ENCODE data around the gene CLSTN2.

Gene CLSTN2

DNA sequence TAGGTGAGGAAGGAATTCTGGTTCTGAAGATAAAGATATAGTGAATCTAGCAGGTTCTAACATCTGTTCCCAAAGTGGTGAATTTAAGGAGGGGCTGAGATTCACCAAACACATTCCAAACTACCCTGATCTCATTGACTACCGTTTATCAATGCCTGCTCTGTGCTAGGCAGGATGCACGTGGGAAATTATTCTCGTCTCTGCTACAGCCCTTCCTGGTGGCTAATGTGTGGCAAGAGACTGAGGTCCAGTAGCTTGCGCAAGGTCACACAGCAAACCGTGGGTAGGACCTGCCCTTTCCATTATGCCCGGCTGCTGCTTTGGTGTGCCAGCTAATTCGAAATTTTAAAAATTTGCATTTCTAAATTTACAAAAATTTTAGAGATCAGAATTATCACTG, 533.4 kb downstream of the CLSTN2 start:
- no peak for DNase-seq

DNA sequence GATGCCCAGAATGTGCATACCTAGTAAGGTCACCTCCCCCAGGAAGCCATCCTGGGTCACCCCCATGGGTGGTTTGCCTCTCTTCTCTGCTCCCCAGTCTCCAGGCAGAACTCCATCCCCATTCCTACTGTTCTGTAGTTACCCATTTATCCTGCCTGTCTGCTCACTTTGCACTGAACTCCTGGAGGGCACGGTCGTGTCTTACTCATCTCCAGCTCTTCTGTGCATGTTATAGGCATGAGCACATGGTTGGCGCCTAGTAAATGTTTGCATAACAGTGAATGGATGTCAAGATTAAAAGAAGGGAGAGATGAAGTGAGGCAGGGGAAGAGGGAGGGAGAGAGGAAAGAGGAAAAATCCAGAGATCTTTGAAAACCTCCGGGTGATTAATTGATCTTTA, 534.5 kb downstream of the CLSTN2 start:
- no peak for DNase-seq

DNA sequence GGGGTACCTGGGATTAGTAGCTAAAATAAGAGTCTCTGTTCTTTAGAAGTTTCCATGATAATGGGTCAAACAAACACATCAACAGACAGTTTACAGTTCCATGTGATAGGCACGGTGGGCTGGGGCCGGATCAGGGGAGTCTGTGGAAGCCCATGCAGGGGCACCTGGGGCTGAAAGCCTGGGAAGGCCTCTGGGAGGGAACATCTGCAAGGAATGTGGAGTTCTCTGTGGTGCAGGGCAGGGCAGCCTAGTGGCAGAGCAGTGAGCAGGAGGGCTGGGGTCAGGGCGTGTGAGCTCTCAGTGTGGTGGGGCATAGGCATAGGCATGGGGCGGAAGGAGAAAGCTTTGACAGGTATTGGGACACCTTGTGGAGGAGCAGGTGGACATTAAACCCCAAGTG, 535.2 kb downstream of the CLSTN2 start:
- no peak for DNase-seq

DNA sequence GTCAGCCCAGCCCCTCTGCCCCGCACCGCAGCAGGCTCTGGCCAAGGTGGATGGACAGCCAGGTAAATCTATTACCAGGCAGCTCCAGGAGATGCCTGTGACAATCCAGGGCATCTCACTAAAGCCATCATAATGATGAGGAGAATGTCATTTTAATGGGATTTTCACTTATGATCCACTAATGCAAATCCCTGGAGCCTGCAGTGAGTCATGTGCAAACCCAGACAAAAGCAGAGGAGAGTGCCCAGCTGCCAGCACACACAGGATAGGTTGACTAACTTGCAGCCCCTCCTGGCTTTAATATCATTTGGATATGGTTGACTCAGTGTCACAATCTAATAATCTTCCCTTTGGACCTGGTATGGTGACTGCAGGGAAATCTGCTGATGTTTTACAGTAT, 536.0 kb downstream of the CLSTN2 start:
- no peak for DNase-seq

DNA sequence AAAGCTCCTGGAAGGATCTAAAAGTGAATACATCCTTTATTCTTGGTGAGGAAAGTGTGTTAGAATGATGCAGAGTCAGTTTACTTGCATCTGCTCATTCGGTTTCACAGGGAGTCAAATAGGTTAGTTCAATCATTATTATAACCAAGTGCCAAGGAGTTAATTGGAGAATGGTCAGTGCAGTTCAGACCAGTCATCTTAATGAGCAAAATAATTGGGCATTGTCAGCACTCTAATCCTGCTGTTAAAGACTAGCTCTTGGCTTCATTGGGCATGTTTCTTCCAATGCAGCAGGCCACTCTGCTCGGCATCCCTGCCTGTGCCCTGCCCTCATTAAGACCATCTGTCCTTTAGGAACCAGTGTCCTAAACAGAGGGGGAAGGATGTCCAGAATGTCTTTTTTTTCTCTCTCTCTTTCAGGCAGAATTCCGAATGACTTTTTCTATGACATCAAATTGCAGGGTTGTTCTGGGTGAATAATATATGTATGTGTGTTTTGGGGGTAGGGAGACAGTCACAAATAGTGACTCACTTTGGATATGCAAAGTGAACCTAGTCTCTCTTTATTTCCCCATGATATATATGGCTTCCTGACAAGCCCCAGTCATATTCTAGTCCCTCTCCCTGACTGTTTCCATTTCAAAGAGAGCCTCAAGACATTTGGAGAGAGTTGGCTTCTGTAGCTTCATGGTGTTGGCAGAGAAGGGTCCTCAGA, 537.5 kb downstream of the CLSTN2 start:
- DNase-seq: no peak

DNA sequence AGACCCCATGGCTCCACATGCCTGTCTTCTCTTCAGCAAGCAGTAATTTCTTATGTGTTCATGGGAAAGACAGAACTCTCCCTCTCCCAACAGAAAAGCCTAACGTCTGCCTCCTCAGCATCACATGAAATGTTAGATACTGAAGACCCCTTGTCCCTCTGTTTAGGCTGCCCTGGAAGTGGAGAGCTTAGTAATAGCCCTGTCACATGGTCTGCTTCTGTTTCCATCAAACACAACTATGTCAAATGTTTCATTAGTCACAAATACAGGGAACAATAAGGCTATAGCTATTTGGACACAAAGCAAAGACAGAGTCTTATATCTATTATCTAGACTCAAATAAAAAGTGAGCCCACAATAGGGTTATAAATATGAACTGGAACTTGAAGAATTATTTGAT, 552.6 kb downstream of the CLSTN2 start:
- no peak for DNase-seq

DNA sequence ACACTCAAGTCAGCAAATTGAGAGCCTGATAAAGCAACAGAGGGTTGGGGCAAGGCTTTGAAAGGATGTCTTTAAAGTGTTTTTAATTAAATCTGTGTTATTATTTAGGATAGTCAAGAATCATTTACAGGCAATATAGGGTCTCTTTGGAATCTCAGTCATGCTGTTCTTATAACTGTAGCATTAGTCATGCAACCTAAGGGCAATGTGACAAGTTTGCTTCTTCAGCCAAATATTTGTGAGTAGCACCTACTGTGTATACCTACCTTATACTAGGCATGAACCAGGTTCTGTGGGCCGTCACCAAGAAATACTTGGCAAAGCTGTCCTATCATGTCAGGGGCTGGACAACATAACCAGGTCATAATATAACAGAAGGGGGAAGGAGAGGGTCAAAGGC, 558.3 kb downstream of the CLSTN2 start:
- DNase-seq: no peak

DNA sequence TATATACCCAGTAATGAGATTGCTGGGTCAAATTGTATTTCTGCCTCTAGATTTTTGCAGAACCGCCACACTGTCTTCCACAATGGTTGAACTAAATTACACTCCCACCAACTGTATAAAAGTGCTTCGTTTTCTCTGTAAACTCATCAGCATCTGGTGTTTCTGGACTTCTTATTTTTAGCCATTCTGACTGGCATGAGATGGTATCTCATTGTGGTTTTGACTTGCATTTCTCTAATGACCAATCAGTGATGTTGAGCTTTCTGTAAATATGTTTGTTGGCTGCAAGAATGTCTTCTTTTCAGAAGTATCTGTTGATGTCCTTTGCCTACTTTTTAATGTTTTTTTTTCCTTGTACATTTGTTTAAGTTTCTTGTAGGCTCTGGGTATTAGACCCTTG, 560.0 kb downstream of the CLSTN2 start:
- DNase-seq: no peak

DNA sequence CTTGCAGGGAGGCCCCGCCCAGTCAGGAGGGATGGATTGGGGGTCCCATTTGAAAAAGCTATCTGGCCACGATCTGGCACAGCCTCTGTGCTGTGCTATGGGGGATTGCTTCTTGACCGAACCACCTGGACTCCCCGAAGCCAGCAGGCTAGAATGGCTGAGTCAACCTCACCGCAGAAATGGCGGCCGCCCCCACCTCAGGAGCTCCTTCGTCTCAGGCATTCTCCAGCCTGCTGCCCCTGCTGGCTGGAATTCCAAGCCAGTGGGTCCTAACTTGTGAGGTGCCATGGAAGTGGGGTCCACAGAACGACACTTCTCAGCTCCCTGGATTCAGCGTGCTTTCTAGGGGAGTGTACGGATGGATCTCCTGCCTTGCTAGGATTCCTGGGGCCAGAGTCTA, 562.3 kb downstream of the CLSTN2 start:
- DNase-seq: no peak

DNA sequence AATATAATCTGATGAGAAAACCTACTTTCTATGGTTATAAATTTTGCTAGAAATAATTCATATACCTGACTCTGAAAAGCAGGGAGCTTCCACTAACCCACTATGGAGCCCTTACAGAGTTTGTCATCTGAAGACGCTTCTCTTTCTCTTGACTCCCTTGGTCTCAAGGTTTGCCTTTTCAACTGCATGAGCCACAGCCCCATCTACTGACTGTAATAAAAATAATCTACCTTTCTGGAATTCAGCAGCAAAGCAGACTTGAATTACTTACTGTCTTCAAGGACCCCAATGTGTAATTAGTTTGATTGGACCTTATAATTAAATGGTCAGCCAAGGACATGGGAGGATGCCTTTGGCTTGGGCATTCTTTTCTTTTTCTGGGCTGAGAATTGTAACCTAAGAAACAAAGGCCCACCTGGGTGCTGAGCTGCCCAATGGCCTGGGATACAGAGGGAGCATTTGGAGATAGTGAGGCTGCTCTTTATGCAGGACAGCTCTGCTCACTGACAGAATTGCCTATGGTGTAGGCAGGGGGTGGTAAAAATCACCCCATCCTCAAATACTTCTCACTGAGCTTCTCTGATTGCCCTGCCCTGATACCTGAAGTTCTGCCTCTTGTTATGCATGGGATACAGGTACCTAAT, 564.3 kb downstream of the CLSTN2 start:
- peak; percentile 52 for DNase-seq

DNA sequence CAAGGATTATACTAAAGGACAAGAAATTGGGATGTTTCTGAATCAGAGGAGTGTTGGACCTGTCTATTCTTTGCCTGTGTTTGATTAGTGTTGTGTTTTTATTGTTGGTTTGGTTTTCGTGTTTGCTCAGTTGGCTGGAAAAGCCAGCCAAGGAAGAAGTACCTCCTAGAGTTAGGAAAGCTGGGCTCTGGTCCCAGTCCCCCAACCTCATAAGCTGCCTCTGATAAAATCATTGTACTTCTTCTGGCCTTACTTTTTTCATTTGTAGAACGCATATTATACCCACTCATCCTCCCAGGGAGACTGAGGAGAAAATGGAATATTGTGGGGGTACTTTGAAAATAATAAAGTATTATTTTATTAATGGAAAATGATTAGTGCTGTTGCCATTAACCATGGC, 565.5 kb downstream of the CLSTN2 start:
- peak; percentile 49 for DNase-seq

DNA sequence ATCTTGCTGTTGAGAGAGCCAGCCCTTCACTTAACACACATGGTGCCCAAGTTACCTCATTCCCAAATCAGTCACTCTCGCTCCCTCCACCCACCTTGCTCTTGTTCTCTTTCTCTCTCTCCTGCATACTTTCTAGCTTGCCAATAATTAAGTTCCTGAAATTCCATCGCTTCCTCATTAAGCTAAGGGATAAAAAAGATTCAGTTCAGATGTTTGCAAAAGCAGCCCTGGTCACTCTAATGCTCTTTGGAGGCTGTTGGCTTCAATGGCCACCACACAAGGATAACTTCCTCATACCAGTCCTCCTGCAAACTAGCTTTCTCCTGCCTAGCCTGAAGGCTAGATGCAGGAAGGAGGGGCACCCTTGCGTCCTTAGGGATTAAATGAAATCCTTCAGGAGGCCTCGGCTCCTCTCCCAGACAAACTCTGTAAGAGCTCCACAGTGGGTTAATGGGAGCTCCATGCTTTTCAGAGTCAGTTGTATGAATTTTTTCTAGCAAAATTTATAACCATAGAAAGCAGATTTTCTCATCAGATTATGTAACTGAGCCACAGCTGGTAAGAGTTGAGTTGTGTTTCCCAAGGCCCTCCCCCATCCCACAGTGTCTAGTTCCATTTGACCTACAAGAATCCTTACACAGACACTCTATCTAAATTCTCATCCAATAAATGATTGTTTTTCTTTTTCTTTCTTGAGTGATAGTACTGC, 566.2 kb downstream of the CLSTN2 start:
- DNase-seq: no peak

DNA sequence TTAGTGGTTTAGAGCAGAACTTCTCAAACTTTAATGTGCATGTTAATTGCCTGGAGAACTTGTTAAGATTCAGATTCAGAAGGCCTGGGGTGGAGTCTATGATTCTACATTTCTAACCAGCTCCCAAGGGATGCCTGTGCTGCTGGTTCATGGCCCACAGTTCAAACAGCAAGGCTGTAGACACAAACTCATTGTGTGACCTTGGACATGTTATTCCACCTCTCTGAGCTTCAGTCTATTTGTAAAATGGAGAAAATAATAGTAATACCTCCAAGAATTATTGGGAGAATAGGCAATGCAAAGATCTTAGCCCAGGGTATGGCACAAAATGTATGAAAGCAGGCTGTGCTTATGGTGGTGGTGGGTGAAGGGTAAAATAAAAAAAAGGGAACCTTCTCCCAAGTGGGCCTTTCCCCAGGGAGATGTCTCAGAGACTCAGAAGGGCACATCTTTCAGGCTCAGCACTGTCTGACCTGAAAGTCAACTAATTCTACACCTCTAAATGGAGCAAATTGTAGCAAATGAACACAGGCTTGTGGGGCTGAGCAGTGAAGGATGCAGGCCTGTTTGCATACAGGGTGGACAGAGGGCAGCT, 566.9 kb downstream of the CLSTN2 start:
- DNase-seq: no peak

DNA sequence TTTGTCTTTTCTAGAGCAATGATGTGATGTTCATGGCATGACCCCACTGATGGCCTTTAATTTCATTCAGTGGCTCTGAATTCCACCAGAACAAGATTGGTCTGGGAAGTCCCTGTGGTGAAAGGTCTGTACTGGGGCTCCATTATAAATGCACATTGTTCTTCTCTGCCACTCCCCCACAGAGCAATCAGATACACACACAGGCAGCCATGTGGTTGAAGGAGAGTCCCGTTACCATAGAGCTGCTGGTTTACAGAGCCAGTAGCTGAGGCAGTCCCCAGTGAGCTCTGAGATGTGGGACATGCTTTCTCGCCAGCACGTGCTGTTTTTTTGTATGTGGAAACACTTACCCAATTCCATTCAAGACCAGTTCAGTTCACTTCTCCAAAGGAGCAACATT, 570.2 kb downstream of the CLSTN2 start:
- DNase-seq: peak; percentile 16

DNA sequence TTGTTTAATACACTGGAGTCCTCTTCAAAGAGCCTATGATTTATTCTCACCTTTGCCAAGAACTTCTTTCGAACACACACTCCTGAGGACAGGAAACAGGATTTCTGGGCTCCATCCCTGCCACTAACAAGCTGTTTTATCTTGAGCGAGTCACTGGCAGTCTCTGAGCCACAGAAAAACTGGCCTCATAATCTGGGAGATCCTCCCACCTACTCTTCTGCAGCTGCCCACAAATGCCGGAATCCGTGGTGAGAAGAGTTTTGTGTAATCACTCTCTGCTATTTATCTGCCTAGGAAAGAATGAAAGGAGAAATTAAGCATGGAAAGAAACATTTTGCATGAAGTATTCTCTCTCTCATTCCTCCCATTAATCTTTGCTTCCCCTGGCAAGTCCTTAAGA, 570.9 kb downstream of the CLSTN2 start:
- no peak for DNase-seq

DNA sequence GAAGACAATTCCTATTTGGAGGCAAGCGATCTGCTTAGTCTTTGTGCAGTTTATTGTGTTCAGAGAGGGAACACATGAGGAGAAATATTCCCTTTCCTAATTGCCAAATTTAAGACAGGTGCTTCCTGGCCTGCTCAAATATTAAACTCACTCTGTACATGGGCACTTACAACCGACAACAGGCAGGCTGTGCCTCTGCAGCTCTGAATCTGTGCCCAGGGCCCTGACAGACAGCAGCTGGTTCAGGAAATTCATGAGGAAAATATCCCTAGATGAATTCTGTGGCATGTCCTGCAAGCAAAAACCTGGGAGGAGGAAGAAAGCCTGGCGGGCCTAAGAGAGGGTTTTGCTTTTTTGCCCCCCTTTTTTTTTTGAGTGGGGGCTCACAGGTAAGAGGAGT, 573.6 kb downstream of the CLSTN2 start:
- peak; percentile 35 for DNase-seq

DNA sequence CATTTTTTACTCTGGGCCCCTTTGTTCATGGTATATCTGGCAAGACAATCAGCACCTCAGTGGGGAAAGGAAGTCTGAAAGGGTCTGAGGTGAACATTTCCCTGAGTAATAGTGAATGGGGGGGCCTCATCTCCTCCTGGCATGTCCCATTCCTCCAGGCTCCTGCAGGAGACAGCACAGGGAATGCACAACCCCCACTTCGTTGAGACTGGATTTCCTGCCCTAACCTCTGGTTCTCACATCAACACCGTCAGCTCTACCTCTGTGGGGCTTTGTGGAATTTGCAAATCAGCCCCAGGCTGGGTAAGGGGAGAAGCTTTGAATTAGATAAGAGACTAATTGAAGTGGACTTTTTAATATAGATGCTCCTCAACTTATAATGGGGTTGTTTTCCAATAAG, 574.5 kb downstream of the CLSTN2 start:
- no peak for DNase-seq

DNA sequence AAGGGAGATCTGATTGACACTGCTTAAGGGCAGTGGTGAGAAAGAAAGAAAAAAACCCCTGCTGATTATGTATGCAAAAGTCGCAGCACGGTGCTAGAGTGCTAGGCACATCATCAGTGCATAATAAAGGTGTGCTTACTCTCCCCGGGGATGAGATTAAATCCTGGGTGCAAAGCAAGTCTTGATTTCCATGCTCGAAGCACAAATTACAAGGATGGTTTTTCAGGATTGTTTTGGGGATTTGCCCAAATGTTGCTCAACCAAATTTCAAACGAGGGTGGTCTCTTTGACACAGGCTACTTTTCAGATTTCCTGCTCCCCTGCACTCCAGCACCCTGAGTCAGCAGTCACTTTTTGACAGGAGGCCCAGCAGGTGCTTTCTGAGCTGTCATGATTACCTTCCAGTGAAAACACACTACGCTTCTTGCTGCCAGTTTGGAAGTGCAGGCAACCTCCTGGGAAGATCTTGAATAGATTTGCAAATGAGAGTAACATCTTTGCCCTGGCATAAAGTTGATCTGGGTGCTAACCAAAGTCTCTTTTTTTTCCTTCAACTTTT, 575.4 kb downstream of the CLSTN2 start:
- DNase-seq: no peak

DNA sequence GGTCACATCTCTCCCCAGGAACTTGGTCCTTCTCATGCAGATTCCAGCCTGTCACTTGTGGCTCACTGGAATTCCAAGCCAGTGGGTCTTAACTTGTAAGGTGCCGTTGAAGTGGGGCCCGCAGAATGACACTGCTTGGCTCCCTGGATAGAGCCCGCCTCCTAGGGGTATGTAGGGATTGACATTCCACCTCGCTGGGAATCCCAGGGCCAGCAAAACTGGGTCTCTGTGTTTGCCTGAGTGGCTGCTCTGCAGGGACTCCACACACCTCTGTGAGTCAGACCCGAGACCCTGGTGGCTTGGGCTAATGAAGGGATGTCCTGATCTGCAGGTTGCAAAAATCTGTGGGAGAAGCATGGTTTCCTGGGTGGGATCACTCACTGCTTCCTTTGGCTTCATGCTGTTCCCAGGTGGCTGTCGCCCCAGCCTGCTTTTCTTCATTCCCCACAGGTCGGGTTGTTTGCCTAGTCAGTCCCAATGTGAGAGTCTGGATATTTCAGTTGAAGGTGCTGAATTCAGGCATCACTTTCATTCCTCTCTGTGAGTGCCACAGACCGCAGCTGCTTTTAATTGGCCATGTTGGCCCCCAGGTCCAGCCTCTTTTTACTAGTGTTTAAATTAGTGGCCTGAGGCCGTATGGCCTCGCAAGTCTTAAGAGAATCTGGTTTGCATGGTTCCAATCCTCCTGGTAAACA, 586.9 kb downstream of the CLSTN2 start:
- DNase-seq: no peak

DNA sequence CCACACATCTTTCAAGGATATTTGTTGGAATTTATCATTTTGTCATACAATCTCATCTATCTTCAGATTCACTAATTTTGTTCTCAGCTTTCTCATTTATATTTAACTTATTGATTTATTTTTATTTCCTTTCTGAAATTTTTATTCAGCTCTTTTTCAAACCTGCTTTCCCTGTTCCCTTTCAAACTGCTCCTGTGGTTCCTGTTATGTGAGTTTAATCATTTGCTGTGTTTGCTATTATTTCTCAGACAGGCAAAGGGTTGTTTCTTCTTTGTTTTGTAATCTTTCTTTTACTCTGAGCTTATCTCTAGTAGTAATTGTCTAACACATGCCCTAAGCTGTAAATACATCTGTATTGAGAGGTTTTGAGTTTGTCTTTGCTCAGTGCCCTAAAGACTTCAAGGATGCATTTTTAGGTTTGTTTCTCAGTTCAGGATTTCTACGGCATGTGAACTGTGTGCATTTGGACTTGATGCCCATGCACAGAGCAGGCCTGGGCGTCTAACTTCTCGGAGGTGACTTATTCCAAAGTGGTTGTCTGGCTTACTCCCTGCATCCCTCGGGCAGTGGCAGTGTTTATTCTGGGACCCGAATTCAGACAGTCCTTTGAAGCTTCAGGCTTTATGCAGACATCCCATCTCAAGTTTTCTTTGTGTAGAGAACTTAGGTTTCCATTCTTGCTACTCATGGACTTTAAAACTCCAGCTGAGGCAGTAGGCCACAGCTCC, 587.8 kb downstream of the CLSTN2 start:
- no peak for DNase-seq

DNA sequence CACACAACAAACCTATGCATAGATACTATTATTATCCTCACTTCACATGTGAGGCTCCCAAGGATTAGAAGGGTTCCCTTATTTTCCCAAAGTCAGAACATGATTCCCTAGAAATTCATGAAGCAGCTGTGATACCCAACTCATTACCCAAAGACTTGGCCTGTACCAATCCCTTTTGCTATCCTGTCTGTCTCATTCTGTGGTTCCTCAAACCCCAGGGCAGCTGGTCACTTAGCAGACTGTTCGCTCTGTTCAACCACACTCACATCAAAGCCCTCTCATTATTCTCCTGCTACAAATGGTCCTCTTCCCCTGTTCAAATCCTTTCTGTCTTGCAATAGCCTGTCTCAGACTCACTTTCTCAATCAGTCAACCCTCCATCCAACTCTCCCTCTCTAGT, 588.6 kb downstream of the CLSTN2 start:
- DNase-seq: no peak

DNA sequence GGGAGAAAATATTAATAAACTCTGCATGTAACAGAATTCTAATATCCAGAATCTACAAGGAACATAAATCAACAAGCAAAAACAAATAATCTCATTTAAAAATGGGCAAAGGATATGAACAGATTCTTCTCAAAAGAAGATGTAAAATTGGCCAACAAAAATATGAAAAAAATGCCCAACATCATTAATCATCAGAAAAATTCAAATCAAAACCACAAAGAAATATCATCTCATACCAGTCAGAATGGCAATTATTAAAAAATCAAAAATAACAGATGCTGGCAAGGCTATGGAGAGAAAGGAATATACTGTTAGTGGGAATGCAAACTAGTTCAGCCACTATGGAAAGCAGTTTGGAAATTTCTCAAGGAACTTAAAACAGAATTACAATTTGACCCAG, 592.2 kb downstream of the CLSTN2 start:
- no peak for DNase-seq
